Amniotic stem cell (primary cell): ENCODE results near the gene LGR5.

Experiments used
- DNase-seq: peaks from one replicate; lab custom pipeline; 2025; lab: John Stamatoyannopoulos, UW

Gene LGR5

DNA sequence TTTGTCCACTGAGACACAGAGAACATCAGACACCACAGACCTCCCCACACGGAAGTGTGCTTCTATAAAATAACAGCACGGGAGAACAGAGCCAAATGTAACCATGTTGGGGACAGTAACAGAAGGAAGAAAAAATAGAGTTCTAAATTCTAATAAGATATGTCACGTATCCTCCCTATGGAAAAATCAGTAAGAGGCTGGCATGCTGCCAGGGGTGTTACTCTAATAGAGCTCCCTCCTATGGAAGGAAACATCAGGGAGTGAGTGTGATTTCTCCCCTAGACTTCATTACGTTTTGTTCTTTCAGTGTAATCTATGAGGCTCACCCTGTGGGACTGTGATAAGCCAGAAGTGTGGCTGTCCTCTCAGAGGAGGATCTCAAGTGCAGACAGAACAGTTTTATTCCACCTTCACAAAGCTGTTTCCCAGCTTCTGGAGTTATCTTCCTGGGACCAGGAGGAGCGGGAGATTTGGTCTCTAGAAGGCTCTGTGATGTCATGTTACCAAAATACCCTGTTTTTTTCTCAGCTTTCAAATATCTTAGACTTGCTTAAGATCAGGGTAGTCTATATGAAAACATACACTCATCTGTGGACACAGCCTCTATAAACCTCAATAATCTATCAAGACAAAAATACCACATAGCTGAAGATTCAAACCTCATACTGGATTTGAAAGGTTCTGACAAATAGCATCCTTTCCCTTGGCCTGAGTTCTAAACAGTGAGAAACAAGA, 154.8 kb downstream of the LGR5 start:
- DNase-seq, result no peak

DNA sequence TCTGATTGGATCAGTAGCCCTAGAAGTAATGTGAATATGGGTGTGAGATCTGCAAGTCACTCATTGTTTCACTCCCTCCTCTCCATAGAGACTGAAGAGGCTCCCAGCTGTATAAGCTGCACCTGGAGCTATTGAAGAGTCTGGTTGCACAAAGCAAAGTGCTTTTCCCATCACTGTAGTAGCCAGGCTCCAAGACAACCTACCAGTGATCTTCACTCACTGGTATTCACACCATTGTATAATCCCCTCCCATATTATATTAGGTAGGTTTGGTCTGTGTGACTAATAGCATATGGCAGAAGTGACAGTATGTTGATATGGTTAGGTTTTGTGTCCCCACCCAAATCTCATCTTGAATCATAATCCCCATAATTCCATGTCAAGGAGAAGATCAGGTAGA, 159.6 kb downstream of the LGR5 start:
- no peak for DNase-seq

DNA sequence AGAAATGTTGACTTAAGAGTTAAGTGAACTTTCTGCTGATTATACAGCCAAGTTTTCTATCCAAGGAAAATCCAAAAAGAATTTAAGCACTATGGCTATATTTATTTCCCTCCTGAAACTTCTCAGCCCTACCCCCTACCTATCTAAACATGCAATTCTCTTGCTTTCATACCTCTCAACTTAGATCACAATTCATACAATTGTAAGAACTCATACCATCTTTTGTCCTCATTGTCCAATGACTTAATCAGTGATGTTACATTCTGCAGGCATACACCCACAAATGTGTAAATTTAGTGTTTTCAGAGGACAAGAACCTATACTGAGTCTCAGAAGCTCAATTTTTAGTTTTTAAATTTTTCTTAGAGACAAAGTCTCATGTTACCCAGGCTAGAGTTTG, 161.9 kb downstream of the LGR5 start:
- no peak for DNase-seq

DNA sequence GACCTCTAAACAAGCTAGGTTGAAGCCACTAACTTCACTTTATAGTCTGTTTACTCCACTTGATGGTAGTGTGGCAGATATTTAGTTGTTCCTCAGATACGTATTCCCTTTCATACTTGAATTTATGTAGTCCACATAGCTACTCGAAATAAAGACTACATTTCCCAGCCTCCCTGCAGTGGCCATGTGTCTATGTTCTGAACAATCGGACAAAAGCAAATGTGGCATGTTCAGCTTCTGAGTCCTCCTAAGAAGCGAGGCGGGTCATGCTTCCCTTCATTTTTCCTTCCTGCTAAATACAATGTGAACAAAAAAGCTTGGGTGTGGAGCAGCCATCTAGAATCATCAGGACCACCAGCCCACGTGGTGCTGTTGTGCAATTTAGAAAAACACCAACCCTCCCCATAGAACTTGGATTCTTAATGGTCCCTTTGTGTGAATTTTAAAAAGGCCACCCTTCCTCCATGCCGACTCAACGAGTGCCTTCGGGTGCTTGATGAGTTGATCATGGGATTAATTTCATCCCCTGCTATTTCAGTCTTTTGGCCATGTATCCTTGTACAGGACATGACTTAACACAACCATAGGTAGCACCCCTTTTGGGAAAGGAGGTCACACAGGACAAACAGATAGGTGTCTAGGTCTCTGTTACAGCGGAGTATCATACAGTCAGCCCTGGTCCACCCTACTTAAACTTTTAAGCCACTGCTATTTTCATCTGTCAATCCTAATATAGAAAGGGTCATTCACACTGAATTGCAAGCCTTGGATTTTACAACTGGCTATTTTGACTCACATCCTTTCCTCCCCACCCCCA, 163.4 kb downstream of the LGR5 start:
- no peak for DNase-seq

DNA sequence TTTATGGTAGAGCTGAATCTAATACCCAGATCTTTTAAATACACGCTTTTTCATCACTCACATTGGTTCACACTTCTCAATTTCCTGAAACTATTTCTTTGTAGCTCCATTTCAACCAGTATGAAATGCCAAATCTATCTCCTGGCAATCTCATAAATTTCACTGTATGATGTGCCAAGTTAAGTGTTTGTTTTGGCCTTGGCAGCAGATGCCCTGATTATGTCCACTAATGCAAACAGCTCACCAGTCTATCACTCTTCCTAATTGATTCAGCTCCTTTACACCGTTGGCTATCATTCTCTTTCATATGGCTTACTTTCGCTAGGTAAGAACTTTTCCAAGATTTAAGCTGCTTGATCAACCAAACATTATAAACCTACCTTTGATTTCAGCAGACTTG, 165.4 kb downstream of the LGR5 start:
- no peak for DNase-seq

DNA sequence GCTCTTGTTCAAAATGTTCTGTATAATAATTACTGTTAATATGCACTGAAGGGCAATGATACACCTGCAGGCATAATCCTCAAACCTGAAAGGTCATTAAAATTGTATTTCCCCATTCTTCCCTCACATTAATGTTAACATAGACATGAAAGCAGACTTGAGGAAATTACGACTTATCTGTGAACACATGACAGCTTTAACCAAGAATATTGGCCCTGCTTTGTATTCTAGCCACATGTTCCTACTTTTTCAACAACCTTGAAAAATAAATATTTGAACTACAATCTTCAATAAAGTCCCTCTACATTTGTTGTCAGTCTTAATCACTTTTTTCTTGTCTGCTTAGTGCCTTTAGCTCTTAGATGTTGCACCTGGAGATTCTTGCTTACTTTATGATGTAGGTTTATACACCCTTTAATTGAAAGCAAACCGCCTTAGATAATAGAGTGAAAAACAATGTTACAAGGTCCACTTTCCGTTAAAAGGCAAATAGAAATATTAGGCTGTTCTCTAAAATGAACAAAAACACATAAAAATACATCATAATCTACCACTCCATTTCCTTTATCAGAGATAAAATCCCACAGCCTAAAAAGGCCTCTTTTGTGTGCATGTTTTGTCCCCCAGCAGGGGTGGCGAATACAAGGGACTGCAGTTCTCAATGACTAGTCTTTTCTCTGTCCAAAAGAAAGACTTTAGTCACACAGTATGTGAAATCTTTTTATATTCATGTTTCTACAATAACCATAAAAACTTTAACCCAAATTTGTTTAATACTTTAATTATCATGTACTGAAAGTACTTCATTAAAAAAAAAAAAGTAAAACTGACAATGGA, 168.1 kb downstream of the LGR5 start:
- no peak for DNase-seq

DNA sequence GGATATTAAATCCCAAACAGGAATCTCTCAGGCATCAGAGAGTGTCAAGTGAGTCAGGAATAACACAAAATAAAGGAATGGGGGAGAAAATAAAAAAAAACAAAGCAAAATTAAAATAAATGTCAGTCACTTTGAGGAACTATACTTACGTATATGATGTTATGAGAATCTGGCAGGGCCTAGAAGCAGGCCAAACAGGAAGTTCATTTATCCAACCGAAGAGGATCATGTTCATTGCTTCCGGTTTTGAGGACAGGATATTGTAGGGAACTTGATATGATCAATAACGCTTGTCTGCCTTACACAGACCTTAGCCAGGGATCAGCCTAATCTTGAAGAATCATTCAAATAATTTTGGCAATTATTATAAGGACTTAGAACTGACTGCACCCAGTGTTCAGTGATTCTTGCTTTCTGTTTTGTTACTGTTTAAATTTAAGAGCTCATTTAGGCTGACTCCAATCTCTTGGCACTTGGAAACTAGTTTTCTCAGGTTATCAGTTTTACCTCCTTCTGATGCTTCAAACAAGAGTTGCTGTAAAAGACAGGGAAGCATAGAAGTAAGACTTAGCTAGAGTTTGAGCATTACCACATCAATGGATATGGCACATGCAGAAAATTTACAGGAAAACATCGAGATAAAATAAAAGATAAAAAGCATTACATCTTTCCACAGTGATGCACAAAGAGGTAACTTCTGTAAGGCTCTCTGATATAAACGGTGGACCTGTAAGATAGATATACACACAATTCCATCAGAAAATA, 170.6 kb downstream of the LGR5 start:
- no peak for DNase-seq

DNA sequence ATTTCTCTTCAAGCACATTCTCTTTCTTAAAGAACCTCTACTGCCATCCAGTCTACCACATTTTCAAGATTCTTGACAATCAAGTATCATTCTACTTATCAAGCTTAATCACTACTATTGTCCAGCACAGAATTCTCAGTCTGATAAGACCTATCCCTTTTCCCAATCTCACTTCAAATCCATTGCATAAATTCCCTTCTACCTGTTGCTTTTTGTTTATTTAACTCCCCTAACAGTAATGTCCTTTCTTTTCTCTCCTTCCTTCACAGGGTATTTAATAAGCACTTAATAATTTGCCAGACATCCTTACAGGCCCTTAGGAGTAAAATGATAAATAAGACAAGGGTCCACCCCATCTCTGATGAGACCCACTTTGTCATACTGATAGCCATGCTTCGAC, 182.3 kb downstream of the LGR5 start:
- DNase-seq, result no peak

DNA sequence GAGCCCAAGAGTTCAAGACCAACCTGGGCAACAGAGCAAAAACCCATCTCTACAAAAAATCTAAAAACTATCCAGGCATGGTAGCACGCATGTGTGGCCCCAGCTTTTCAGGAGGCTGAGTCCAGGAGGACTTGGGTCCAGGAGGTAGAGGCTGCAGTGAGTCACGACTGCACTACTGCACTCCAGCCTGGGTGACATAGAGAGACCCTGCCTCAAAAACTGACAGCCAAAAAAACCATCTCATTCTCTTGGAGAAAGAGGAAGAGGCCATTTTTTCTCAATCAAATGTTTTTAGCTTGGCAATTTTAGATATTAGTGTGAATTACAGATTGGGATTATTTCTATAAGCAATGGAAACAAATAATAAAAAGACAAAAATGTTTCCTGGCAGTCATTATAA, 185.9 kb downstream of the LGR5 start:
- DNase-seq, result no peak

DNA sequence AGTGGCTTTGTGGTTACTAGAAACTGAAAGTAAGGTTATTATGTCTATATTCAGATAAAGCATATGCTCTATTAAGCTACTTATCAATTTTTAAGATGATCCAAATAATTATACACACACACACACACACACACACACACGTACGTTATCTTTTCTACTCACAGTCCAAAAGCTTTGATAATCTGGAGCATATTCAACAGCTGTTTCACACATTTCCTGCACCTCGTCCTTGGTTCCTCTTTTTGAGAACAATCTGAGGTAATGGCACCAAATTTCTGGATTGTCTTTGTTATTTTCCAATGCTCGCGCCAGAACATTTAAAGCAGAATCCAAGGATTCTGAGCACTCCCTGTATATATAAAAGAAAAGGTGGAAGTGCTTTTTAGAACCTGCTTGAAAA, 186.5 kb downstream of the LGR5 start:
- DNase-seq, result no peak

DNA sequence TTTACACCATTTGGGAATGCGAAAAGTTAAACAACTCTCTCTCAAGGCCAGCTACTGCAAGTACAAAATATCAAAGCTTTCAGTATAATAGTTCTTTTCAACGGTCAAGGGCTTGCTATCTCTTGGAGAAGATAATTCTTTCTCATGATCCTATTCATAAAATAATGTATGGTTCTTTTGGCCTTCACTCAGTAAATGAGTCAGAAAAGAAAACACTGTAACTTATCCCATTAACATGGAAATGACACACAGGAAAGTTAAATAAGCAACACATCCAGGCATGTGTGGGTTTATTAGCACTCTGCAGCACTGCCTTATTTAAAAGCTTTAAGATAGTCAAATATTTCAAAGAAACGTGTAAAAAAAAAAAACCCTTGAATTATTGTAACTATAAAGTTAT, 187.2 kb downstream of the LGR5 start:
- no peak for DNase-seq

DNA sequence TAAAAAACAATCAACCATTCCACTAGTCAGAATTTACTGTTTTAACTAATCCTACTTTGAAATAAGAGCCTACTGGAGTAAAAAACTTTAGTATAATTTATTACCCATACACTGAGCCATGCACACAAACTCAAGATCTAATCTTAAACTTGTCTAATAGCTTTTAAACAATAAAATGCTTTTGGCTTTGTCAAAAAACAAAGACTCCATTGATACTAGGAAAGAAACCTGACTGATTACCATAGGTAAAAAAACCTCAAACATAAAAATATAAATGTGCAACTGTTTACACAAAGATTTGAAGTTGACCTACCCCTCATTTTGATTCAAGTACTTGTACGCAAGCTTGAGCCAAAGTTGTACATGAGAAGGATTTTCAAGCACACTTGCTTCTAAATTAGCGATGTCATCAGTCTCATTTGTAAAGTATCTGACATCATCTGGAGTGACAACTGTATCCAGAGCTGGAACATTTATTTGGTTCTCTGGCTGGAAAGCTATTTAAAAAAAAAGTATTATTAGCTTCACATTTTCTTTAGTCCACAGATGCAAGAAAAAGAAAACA, 187.9 kb downstream of the LGR5 start:
- DNase-seq, result no peak
